Adipose tissue (tissue), 3 donors: ENCODE measurements around the gene LEP. TPM values are rescaled to one million over a fixed set of nuclear protein-coding genes. Genes with fewer than 3 reads are reported as not detected.
"Not testable (repeated sequence)": the region's sequence is repeated elsewhere in the genome, so short reads cannot be mapped to it uniquely, and the experiment has no call there.

Experiments used
- H3K27ac ChIP-seq: one replicate; pipeline ENCODE4 v1.5.1; 2013; ENCODE audit warnings: low read depth, low read length
- WGBS, 3 donors: extraction: QIAGEN DNeasy Blood & Tissue Kit; methylation state at CpG; one replicate each; pipeline ENCODE4 v1.1.7; 2013; 5-methylcytosine and 5-hydroxymethylcytosine counted together
- polyA plus RNA-seq, 3 donors: library from polyadenylated mRNA; stranded (reverse); fragments of 200-250 nt; gene quantifications; one replicate each; pipeline ENCODE4 v1.2.3, GENCODE V29; 2013
- donor health status: healthy with polysubstance abuse.
- donor health status: Bipolar disorder and iron deficiency.
- donor health status: healthy.

Gene LEP
- polyA plus RNA-seq, 3 donors = 10.3 to 141 (median 37.0) TPM

DNA sequence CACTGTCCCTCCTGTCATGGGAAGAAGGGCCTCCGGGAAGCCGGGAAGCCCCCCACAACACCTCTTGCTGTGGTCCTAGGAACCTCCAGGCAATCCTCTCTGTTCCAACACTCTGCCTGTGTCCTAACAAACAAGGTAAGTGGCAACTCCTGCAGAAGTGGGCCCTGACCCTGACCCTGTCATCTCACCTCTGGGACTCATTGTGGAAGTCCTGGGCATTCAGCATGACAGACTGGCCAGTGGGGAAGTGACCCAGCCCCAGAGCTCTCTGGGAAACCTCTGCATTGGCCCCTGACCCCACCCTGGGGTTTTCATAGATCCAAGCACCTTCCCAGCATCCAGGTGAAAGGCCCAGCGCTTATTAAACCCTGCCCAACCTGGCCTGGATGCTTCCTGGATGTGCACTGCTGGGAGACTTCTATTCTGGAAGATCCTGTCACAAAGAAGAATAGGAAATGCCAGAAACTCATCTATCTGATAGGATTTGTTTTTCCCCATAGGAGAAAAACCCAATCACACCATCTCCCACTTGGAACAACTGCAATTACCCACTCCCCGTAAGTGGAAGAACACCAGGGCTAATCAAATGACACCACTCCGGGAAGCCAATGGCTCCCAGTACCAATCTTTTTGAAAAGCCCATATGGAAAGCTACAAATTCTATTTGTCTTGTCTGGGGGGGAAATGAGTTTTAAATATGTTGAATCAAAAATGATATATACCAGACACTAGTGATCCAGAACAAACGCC, 24.3 kb downstream of the LEP start:
- no peak overlapping the region for H3K27ac ChIP-seq
- WGBS, 3 donors = 83 to 94% (median 89%) methylated on average over 6 of the region's 6 CpGs

DNA sequence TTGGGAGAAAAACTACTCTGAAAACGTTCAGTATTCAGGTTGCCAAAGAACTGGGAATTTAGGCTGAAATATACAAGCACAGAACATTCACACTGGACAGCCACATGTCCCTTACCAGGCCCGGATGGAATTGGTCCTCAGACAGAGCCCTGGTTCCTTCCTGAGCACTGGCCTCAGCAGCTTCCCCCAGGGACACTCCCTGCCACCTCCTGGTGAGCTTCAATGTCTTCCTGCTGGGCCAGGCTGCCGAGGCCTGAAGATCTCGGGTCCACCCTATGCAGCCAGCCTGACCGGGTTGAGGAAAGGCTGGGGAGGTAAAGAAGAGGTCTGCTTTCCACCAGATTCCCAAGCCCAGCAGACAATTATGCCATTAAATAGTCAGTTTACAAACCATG, 24.8 kb downstream of the LEP start:
- no peak overlapping the region for H3K27ac ChIP-seq
- 50 to 68% (median 50%) methylated on average over 5 of the region's 5 CpGs for WGBS, 3 donors

DNA sequence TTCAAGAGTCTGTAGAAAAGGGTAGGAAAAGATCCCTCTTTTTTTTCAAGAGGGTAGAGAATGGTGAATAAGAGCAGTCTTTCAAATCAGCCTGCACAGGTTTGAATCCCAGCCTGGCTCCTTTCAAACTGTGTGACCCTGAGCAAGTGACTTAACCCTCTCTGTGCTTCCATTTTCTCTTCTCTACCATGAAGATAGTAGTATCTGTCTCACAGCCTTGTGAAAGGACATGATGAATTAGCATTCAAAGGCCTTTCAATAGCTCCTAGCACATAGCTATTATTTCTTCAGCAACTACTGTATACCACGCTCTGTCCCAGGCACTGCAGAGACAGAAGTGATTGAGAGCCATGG, 25.4 kb downstream of the LEP start:
- no peak overlapping the region for H3K27ac ChIP-seq
- 56 to 85% (median 72%) methylated on average over 1 of the region's 1 CpG for WGBS, 3 donors

DNA sequence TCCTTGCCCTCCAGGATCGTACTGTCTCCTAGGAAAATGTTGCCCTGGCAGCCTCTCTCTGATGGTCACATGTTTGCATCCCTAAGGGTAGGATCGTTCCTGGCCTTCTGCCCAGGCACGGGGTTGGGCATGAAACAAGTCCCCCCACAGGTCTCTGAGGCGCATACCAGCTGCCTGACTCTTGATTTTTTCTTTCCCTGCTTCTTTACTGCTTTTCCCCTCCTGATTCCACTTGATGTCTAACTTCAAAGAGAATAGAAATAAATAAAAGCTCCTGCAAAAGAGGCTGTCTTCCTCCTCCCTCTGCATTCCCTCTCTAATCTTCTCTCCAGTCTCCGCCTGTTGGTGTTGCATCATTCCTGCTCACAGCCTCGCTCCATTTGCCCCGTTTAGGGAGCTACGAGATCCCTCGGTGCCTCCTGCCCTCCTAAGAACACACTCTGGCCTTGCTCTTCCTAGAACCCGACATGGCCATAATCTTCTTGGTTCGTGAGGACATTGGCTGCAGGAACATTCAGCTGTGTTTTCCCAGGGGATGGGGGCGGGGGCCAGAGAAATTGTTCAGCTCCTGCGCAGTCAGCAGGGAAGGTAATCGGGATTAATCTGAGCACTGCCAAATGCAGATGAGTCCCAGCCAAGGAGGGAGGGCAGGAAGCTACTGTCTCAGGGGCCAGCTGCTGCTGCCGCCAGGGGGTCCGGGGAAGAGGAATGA, 26.0 kb downstream of the LEP start:
- 11 to 38% (median 35%) methylated on average over 16 of the region's 16 CpGs for WGBS, 3 donors
- no peak overlapping the region for H3K27ac ChIP-seq

DNA sequence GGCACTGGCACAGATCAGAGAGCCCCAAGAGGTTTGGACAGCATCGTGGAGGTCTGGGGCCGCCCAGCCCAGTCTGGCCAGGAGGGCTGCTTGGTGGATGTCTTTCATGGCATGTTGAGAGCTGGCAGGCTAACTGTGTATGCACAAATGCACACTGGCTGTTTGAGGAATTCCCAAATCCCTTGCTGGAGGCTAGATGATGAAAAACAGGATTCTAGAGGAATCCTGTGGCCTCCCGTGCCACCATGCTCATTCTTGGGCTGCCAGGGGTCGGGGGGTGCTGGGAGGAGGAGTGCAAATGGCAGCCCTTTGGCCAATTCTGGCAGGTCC, 26.5 kb downstream of the LEP start:
- no peak overlapping the region for H3K27ac ChIP-seq

DNA sequence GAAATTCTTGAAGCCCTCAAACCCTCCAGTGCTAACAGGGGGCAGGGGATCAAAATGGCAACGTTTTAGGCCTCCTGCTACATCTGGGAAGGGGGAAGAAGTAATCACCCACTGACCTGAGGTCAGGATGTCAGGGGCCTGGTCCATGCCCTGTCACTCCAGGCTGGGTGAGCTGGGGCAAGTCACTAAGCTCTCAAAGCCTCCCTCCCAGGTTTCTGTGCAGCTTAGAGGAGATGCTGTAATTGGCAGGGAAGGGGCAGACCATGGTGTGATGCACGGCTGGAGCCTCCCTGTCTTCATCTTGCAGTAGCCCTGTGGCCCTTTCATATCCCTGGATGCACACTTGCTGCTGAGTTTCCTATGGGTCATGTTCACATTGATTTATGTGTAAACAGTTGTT, 27.2 kb downstream of the LEP start:
- no peak overlapping the region for H3K27ac ChIP-seq
- WGBS, 3 donors = 39 to 68% (median 45%) methylated on average over 2 of the region's 2 CpGs

More for the DNA sequence above, 26.5 kb downstream of the LEP start:
- WGBS, 3 donors = 58 to 72% (median 59%) methylated on average over 4 of the region's 4 CpGs

DNA sequence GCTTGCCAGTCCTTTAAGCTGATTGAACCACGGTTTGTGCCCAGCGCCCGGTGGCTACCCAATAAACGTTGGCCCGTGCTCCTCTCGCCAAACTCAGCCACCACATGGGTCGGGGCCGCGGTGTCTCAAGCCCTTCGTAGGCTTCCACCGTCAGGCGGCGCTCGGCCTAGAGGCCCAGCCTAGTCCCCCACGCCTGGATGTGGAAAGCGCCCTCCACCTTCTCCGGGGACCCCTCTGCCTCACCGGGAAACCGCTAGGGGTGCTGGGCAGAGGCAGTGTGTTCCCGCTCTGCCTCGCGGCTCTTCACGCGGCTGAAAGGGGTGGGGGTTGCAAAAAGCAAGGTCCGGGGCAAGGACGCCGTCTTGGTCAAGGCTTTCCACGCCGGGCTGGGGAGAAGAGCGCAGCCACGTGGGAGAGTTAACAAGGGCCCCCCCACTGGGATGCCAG, 29.8 kb downstream of the LEP start:
- H3K27ac ChIP-seq = no peak overlapping the region
- 9 to 45% (median 26%) methylated on average over 31 of the region's 31 CpGs for WGBS, 3 donors

DNA sequence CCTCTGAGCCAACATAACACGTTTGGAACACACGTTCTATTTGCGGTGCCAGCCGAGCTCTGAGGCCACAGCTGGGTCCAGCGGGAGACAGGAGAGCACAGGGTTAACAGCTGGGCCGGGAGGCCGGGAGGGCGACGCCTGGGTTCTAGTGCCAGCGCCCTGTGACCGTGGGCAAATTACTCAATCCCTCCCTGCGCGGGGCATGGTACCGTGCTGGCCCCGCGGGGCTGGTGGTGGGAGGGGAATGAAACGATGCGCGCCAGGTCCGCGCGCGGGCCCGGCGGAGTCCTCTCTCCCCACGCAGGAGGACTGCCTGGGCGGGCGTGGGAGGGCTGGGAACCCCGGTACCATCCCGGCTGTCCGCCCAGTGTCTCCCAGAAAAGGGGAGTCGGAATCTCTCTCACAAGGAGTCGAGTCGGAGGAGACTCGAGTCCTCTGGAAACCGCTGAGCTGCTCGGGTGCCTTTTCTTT, 30.4 kb downstream of the LEP start:
- no peak overlapping the region for H3K27ac ChIP-seq
- WGBS, 3 donors = 2 to 13% (median 9%) methylated on average over 24 to 37 of the region's 37 CpGs

DNA sequence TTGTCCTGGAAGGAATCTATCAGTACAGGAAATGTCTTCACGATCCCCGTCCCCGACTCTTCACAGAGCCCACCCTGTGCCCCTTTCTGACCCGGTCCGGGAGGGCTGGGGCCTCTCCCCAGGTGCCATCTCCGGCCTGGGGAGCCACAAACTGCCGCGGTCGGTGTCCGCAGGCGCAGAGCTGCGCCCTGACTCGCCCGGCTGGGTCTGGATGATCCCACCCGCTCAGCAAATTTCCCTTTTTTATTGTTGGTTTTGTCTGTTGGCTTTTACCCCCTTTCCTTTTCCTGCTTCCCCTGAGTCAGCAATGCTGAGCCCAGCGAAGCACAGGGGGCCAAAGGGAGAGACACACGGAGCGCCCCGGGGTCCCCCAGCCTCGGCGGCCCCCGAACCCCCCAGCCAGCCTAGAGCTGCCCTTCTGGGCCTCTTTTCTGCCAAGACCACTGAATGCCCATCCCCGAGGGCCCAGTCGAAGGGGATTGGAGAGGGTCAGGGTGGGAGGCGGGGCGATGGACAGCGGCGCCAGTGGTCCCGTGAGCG, 30.9 kb downstream of the LEP start:
- no peak overlapping the region for H3K27ac ChIP-seq
- 14 to 29% (median 28%) methylated on average over 26 to 30 of the region's 30 CpGs for WGBS, 3 donors

DNA sequence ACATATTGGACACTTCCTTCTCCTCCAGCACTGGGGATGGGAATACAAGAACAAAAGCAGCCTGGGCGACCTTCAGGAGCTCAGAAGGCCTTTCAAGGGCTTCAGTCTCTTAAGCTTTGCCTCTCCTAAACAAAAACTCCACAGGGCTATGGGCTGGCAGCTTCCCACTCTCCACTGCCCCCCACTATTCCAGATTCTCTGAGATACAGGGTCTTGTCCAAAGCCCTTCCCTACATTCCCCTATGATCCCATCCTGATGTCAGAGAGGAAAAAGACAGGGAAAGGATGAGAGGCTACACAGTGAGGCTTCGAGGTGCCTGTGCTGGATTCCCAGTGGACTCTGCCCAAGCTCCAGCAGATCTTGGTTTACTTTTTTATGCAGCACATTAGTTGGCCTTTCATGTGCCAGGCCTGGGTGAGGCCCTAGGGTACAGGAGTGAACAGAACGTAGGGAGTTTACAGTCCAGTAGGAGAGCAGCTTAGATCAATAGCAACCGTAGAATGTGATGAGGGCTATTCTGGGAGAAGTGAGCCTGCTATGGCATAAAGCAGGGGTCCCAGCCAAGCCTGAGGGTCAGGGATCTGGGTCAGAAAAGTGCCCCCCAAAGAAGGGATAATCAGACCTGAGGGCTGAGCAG, 33.3 kb downstream of the LEP start:
- WGBS, 3 donors = 83 to 89% (median 87%) methylated on average over 4 of the region's 4 CpGs
- H3K27ac ChIP-seq = no peak overlapping the region

DNA sequence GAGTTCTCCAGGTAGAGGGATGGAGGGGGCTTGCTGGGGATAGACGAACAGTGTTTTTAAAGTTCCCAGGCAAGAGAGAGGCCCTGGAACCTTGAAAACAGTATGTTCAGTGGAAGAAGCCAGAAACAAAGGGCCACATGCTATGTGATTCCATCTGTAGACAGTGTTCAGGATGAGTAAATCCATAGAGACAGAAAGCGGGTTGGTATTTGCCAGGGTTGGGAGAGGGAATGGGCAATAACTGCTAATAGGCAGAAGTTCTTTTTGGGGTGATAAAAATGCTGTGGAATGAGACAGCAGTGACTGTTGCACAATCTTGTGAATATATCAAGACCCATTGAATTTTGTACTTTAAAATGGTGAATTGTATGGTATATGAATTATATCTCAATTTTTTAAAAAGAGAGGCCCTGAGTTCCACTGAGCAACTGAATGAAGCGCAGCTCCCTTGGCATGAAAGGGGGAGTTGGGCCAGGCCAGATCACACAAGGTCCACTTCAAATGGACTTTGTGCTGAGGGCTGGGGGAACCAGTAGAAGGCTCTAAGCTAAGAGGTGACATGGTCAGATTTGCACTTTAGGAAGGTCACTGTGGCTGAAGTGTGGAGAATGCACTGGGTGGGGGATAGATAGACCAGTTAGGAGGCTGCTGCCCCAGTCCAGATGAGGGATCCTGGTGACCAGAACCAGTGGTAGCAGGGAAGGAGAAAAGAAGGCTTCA, 34.0 kb downstream of the LEP start:
- no peak overlapping the region for H3K27ac ChIP-seq
- WGBS, 3 donors = 59 to 67% (median 61%) methylated on average over 3 of the region's 3 CpGs

DNA sequence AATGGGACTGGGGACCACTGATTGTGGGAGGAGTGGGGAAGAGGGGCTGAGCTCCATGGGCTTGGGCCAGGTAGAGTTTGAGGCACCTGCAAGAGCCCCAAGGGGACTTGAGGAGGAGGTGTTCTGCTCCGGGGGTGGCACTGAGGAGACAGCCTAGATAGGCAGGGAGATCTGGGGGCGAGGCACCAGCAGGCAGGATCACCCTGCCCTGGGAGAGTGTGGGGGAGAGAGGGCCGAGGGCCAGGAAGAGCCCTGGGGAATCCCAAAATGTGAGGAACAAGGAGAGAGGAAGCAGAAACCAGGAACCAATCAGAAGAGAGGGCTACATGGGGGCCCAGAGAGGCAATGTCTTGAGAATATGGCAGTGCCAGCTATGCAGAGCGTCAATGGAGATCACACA, 34.6 kb downstream of the LEP start:
- 79 to 86% (median 84%) methylated on average over 4 of the region's 4 CpGs for WGBS, 3 donors
- no peak overlapping the region for H3K27ac ChIP-seq

DNA sequence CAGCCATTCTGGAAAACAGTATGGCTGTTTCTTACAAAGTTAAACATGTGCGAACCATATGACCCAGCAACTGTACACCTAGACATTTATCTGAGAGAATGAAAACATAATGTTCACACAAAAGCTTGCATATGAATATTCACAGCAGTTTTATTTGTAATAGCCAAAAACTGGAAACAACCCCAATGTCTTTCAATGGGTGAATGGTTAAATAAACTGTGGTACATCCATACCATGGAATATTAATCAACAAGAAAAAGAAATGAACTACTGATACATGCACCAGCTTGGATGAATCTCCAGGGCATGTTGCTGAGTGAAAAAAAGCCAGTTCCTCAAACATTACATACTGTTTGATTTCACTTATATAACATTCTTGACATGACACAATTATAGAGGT, 37.3 kb downstream of the LEP start:
- 92 to 100% (median 94%) methylated on average over 1 of the region's 1 CpG for WGBS, 3 donors
- no peak overlapping the region for H3K27ac ChIP-seq

DNA sequence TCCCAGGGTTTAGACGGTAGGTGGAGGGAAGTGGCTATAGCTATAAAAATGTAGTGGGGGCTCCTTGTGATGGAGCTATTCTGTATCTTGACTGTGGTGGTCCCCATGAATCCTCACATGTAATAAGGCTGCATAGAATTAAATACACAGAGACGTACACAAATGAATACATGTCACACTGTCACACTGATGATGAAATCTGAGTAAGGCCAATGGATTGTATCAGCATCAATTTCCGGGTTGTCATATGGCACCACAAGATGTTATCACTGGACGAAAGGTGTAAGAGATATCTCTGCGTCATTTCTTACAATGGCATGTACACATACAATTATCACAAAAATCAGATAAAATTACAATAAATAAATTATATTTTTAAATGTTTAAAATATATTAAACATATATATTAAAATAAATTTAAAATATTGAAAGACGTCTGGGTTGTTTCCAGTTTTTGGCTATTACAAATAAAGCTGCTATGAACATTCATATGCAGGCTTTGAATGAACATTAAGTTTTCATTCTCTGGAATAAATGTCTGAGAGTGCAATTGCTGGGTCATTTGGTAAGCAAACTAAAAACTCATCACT, 38.1 kb downstream of the LEP start:
- H3K27ac ChIP-seq = no peak overlapping the region
- WGBS, 3 donors = 93 to 97% (median 95%) methylated on average over 6 of the region's 6 CpGs

DNA sequence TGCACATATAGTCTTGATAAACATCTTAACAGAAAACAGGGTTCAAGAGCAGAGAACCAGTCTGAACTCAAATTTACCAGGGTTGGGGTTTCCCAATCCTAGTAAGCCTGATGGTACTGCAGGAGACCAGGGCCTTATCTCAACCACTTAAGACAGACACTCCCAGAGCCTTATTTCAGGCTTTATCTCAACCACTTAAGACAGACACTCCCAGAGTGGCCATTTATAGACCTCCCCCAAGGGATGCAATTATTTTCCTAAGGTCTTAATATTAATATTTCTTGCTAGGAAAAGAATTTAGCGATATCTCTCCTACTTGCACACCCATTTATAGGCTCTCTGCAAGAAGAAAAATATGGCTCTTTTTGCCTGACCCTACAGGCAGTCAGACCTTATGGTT, 39.4 kb downstream of the LEP start:
- WGBS, 3 donors = 71 to 100% (median 88%) methylated on average over 1 of the region's 1 CpG

DNA sequence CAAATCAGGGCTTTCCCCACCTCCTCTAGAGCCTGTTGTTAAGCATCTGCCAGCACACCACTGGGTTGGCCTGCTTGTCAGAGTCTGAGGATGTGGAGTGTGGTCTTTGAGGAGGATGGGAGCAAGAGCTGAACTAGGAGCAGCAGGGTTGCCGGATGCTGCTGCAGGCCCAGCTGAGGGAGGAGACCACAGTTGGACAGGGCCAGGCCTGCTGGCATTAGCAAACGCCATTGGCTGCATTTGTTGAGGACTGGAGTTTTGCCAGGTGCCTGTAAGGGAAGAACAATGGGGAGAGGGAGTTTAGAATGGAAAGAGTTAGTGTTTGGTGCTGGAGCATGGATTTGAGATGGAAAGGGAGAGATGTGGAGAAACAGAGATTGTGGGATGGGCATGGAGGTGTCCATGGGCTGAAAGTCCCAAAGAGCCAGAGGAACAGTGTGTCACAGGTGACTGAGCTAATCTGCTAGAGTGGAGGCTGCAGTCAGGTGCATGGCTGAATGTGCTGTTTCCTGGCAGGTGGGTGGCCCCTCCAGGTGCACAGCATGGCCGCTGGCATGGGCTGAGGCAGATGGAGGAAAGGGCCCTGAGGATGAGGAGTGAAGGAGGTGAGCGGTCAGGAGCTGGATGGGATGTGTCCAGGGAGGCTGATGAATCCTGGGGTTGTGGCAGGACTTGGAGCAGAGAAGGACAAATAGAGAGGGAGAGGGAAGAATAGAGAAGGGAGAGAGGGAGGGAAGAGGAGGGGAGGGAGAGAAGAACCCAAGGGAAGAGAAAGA, 40.7 kb downstream of the LEP start:
- 80 to 86% (median 83%) methylated on average over 4 of the region's 4 CpGs for WGBS, 3 donors
- no peak overlapping the region for H3K27ac ChIP-seq

More for the DNA sequence above, 39.4 kb downstream of the LEP start:
- not testable (repeated sequence) for H3K27ac ChIP-seq

DNA sequence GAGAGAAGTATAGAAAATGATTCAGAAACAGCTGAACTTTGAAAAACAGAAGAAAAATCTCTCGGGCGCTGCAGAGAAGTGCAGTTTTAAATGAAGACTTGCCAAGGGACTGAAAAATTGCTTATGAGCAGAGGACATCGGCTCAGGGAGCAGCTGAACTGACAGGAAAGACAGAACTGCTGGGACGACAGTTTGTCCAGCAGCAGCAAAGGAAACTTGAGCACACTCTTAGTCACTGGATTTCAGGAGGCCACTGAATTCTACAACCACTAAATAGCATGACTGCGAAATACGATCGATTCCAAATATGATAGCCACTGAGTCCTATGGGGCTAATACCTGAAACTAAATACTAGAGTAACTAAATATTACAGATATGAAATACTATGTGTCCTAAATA, 43.0 kb downstream of the LEP start:
- WGBS, 3 donors = 86 to 91% (median 90%) methylated on average over 7 of the region's 7 CpGs
- no peak overlapping the region for H3K27ac ChIP-seq

DNA sequence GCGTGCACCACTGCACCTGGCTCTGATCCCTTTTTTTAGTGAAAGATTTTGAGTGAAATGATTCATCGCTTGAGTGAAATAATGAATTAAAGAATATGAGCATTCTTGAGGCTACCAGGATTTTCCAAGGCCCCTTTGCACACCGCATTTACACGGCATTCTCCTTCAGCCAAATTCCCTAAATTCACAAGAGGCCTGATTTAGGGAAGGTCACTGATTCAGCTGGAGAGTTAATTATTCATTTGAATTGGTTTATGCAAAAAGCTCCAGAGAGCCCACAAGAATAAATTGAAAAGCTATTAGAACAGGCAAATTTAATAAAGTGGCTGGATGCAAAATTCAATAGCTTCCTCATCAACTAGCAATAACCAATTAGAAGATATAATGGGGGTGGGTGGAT, 46.5 kb downstream of the LEP start:
- 93 to 95% (median 94%) methylated on average over 4 of the region's 4 CpGs for WGBS, 3 donors
- H3K27ac ChIP-seq = no peak overlapping the region
